Limb (tissue), 2 donors: ENCODE data around the gene TUT4.

Experiments
- DNase-seq, 2 donors: peaks; one replicate each; pipeline ENCODE4 v3.0.0-alpha.2; 2016; ENCODE audit errors: extremely low spot score in 2 of 2

TUT4 gene

GRCh38 chr1:52571783-52572182 lies 18.9 kb upstream of the TUT4 start:
- no peak for DNase-seq

DNA sequence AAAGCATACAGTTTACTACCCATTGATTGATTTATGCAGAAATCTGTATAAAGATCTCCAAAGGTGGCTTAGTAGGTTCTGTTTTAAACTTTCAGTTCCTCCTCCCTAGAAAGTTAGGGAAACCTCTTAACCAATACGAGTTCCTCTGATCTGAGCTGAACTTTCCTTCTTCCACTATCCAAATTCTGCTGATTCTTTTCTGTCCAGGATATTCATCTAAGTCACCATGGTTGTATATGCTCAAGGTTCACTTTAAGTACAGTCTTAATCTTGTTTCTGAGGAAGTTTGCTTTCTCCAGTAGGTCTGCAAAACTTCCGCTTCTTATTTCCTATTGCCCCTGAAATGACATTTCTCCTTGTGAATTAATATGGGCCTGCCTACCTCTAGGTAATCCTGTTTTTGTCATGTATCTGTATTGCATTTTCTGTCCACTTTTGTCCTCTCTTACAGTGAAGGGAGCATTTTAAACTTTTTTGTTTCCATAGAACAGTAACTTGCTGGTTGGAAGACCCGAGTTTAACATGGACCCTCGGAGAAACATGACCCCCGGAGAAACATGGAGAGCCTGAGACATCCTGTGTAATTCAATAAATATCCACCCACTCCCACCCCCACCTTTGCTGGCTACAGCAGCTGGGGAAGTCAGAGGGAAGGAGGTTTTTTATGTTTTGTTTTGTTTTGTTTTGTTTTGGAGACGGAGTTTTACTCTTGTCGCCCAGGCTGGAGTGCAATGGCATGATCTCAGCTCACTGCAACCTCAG lies 16.7 kb upstream of the TUT4 start:
- peak in 1 of 2 donors; percentile 44 for DNase-seq

DNA sequence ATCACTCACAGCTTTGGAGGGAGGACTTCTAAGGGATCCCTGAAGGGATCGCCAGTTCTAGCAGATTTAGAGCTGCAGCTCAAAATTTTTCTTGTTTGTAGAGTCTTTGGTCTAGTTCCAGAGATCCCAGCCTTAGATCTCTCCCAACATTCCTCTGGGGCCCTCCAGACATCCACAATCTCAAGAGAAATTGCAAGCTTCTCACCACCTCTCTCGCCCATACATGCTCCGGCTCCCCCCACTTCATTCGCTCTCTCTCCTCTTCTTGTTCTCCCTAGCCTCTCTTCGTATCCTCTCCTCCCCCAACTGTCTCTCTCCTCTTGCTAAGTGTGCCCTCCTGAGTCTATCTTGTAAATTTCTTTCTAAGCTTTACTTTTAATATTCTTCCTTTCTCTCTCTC lies 15.1 kb upstream of the TUT4 start:
- no peak for DNase-seq

GRCh38 chr1:52562766-52563165 lies 9.9 kb upstream of the TUT4 start:
- no peak for DNase-seq

- no peak for DNase-seq
Observed at GRCh38 chr1:52559875-52560274, 7.0 kb upstream of the TUT4 start.

GRCh38 chr1:52558941-52559340 lies 6.0 kb upstream of the TUT4 start:
- DNase-seq, result no peak

DNA sequence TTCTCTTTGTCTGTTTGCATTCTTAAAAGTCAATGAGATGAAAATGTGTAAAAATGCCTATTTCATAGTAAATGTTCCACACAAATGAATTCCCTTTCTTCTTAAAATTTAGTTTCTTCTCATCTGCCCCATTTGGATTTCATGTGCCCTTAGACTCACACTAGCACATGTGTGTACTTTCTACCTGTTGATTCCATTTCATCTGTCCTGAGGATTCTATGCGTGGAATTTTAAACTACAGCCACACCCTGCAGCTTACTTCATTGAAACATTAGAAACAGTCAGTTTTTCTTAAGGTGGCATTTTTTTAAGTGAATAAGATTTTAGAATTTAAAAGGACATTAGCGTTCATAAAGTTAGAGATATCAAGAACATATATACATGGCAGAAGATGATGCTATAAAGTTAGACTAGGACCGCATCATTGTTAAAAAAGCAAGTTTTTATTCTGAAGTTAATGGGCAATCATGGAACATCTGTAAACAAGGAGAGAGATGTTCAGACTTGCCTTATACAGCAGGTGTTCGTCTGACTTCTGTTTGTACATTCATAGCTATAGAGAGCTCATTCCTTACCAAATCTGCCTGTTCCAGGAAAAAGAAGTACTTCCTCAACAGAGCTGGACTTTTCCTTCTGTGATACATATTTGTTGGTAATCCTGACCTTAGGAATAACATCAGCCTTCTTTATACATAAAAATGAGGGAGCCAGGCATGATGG lies 3.9 kb upstream of the TUT4 start:
- DNase-seq, result no peak

DNA sequence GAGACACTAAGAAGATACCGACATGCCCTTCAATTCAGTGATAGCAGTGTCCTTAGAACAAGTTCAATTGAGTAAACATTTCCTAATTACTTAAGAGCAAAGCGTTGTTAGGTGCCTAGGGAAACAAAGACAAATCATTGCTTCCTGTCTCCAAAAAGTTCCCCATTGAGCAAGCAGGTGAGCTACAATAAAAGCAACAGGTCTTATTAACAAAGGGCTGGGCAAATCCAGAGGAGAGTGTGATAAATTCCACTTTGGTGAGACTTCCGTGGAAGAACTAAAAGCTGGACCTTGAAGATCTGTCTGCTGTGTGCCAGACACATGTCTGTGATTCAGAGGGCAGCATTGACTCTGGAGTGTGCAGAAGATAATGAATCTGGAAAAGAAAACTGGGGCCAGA lies 1.9 kb upstream of the TUT4 start:
- no peak for DNase-seq

GRCh38 chr1:52554267-52554640 lies 1.4 kb upstream of the TUT4 start:
- no peak for DNase-seq

GRCh38 chr1:52553362-52554266 lies 722 bp upstream of the TUT4 start:
- DNase-seq, result peak; percentile 91 to 95

DNA sequence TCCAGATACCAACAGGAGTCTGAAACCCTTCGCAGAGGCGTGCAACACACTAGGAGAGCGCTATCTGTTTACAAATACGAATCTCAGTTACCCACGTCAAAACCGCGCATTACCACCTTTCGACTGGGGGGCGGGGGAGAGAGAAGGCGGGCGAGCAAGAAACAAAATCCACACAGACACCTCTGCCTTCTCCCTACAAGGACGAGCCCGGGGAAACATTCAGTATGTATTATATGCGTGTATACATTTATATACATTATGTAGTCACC lies 722 bp downstream of the TUT4 start:
- DNase-seq, result peak in 1 of 2 donors; percentile 60

GRCh38 chr1:52551507-52552235 lies 1.2 kb downstream of the TUT4 start:
- peak in 1 of 2 donors; percentile 43 for DNase-seq

DNA sequence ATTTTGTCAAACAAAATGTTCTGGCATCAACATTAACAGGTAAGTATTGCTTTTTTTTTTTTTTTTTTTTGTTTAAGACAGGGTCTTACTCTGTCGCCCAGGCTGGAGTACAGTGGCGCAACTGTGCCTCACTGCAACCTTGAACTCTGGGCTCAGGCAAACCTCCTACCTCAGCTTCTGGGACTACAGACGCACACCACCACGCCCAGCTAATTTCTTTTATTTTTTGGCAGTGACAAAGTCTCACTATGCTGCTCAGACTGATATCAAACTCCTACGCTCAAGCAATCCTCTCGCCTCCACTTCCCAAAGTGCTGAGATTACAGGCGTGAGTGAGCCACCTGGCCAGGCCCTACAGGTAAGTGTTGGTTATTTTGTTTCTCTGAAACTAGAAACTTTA lies 2.4 kb downstream of the TUT4 start:
- no peak for DNase-seq

DNA sequence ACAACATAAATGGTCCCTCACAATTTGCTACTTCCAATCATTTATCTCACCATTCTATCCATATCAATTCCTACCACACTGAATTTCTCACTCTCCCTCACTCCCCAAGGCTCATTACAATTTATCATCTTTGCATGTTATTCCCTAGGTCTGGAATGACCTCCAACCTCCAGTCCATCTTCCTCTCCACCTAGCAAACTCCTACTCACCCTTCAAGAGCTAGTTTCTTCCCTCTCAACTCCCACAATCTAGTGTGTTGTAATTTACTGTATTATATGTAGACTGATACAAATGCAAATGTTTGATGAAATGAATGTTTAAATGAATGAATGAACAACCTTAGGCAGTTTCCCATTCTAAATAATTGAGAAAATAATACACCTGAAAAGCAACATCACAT lies 3.6 kb downstream of the TUT4 start:
- no peak for DNase-seq

- no peak for DNase-seq
Observed at GRCh38 chr1:52546852-52547251, 6.0 kb downstream of the TUT4 start.

DNA sequence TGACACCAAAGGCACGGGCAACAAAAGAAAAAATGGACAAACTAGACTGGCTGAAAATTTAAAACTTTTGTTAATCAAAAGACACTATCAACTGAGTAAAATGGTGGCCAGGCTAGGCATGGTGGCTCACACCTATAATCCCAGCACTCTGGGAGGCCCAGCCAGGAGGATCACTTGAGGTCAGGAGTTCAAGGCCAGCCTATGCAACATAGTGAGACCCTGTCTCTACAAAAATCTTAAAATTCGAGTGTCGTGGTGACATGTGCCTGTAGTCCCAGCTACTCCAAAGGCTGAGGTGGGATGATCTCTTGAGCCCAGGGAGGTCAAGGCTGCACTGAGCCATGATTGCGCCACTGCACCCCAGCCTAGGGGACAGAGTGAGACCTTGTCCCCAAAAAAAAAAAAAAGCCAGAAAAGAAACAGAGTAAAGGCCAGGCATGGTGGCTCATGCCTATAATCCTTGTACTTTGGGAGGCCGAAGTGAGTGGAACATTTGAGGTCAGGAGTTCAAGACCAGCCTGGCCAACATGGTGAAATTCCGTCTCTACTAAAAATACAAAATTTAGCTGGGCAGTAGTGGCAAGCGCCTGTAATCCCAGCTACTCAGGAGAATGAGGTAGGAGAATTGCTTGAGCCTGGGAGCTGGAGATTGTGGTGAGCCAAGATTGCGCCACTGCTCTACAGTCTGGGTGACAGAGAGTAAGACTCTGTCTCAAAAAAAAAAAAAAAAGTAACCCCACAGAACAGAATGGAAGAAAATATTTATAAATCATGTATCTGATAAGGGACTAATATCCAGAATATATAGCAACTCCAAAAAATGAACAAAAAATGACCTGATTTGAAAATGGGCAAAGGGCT lies 8.0 kb downstream of the TUT4 start:
- no peak for DNase-seq

GRCh38 chr1:52542085-52542688 lies 10.7 kb downstream of the TUT4 start:
- no peak for DNase-seq

DNA sequence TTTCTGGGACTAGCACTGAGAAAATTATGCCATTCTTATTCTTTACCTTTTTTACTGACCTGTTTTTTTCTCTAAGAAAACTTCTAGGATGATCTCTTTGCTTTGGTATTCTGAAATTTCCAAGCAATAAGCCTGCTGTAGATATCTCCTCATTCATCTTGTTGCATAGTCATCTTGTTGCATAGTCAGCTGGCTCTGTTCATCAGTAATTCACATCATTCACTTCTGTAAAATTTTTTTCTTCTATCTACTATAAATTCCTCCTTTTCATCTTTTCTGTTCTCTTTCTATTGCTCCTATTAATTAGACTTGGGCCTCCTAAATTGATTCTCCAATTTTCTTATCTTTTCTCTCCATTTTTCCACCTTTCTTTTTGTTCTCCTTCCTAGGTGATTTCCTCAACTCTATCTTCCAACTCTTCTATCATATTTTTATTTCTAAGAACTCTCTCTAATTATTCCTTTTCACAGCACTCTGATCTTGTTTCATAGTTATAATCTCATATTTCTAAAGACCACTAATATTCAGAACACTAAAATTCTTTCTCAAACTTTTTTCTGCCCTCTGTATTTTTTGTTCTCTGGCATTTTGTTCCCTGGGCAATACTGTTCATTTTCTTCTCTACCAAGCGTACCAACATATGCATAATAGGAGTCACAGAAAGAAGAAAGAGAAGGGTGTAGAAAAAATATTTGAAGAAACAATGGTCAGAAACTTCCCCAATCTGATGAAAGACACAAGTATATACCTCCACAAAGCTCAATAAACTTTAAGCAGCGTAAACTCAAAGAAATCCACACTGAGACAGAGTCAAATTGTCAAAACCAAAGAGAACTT lies 17.7 kb downstream of the TUT4 start:
- DNase-seq, result no peak

DNA sequence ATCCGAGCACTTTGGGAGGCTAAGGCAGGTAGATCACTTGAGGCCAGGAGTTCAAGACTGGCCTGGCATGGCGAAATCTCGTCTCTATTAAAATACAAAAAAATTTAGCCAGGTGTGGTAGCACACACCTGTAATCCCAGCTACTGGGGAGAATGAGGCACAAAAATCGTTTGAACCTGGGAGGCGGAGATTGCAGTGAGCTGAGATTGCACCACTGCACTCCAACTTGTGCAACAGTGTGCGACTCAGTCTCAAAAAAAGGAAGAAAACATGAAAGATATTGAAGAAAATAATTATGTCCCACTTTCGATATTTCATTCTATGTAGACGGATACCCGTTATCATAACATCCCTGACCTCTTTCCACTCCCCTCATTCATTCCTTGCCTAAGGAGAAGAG lies 19.2 kb downstream of the TUT4 start:
- DNase-seq, result no peak
